Kidney epithelial cell (primary cell): Measurements from ENCODE around the gene TMEM178B. TPM values are rescaled to one million over a fixed set of nuclear protein-coding genes. Genes with fewer than 3 reads are reported as not detected.
"Not testable (repeated sequence)": the region's sequence is repeated elsewhere in the genome, so short reads cannot be mapped to it uniquely, and the experiment has no call there.

ENCODE experiments used
- DNase-seq: peaks from one replicate; pipeline ENCODE4 v3.0.0-alpha.2; 2010; ENCODE audit warnings: low read depth
- H3K27me3 ChIP-seq: 2 replicates; pipeline ENCODE4 v1.6.0; 2011; ENCODE audit warnings: low read length; ENCODE audit not compliant: control insufficient read depth, insufficient read depth
- H3K36me3 ChIP-seq: 2 replicates; pipeline ENCODE4 v1.5.1; 2011; ENCODE audit warnings: low read length; ENCODE audit not compliant: control insufficient read depth, insufficient read depth
- H3K4me3 ChIP-seq: 2 replicates; pipeline ENCODE4 v1.5.1; 2011; ENCODE audit warnings: low read depth, mild to moderate bottlenecking, control low read depth, low read length
- total RNA-seq: library from RNA; depleted of rRNA; stranded (reverse); fragments of >200 nt; gene quantifications from 2 replicates; pipeline ENCODE4 v1.2.3, GENCODE V29; 2015
- TF ChIP-seq, protein P1 (sequence below): IDR thresholded peaks from 2 replicates; pipeline ENCODE4 v1.5.1; 2011; ENCODE audit warnings: mild to moderate bottlenecking, moderate library complexity, low read length, control low read depth, inconsistent platforms; ENCODE audit not compliant: insufficient read depth, poor library complexity, severe bottlenecking

Gene TMEM178B
- total RNA-seq, 1 donor from 2014 or later: 9.7 TPM

DNA sequence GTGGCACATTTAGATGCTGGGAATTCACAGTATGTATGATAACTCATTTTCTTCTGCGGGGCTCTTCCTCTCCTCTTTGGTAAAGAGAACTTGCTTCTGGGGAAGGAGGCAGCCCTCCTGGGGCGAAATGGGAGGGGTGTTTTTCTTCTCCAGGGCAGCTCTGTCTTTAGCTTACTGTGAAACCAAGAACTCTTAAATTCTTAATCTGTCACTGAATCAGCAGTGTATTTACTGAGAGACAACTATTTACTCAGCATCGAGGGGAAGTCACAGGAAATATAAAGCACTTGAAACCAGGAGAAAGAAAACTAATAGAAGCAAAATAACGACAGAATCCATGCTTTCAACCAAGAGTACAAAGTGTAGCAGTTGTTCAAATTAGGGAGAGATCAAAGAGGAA, 319.2 kb downstream of the TMEM178B start:
- TF ChIP-seq, protein P1, sequence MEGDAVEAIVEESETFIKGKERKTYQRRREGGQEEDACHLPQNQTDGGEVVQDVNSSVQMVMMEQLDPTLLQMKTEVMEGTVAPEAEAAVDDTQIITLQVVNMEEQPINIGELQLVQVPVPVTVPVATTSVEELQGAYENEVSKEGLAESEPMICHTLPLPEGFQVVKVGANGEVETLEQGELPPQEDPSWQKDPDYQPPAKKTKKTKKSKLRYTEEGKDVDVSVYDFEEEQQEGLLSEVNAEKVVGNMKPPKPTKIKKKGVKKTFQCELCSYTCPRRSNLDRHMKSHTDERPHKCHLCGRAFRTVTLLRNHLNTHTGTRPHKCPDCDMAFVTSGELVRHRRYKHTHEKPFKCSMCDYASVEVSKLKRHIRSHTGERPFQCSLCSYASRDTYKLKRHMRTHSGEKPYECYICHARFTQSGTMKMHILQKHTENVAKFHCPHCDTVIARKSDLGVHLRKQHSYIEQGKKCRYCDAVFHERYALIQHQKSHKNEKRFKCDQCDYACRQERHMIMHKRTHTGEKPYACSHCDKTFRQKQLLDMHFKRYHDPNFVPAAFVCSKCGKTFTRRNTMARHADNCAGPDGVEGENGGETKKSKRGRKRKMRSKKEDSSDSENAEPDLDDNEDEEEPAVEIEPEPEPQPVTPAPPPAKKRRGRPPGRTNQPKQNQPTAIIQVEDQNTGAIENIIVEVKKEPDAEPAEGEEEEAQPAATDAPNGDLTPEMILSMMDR: no peak
- H3K36me3 ChIP-seq: no peaks in the 10 kb centered on the region
- no peak for DNase-seq
- H3K27me3 ChIP-seq: no peaks in the 10 kb centered on the region
- no peak overlapping the region for H3K4me3 ChIP-seq

DNA sequence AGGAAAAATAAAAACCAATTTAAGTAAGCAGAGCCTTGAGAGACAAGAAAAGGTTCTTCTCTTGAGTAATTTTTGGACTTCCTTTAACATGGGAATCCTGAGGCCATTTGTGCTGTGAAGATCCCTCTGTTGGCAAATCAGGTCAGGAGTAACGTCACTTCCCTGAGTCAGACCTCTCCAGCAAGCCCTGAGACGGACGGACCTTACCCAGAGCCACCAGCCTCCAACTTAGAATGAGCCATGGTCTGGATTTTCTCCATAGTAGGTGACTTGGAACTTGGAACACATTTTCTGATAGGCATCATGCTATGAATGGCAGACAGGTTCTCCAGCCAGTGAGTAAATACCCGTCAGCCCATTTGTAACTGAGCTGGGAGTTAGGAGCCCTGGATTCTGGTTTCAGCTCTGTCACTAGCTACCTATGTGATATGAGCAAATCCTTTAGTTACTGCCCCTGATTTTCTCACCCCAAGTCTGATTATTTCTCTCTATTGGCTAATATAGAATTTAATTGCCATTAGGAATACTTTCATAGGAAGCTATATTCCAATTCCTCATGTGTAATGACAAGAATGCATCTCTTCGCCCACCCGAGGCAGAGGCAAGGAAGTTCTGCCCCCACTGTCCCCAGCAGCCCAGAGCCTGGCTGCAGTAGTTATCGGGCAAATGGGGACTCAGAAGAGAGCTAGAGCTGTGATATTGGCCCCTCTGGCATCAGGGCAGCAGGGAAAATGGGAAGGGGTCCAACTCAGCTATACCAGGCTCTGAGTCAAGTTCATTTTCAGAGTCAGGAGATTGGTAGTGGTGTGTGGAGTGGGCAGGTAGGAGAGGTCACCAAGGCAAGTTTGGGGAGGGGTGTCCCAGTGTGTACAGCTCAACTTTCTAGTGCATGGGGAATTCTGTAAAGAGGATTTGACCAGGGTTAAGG, 323.6 kb downstream of the TMEM178B start:
- no peak for DNase-seq
- H3K36me3 ChIP-seq: no peaks in the 10 kb centered on the region
- TF ChIP-seq, protein P1: no peak
- no peaks in the 10 kb centered on the region for H3K27me3 ChIP-seq
- no peak overlapping the region for H3K4me3 ChIP-seq

DNA sequence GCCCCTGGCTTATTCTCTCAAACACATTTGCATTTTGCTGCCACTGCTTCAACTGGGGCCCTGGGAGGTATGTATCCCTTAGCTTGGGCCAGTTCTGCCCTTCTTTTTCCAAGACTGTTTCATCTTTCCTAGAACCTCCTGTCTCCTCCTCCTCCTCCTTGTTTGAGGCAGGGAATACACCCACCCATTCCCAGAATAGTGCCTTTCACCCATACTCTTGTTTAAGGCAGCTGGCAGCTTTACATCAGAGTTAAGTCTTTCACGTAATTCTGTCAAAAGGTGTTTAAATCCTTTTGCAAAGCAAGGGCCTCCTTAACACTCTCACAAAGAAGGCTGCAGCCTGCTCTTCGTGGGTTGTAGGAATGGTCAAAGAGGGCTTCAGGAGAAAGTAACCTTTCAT, 326.5 kb downstream of the TMEM178B start:
- Histone ChIP-seq H3K4me3 (no peak overlapping the region), H3K27me3 (no peaks in the 10 kb centered on the region), H3K36me3 (no peaks in the 10 kb centered on the region)
- DNase-seq: no peak
- TF ChIP-seq, protein P1: no peak

DNA sequence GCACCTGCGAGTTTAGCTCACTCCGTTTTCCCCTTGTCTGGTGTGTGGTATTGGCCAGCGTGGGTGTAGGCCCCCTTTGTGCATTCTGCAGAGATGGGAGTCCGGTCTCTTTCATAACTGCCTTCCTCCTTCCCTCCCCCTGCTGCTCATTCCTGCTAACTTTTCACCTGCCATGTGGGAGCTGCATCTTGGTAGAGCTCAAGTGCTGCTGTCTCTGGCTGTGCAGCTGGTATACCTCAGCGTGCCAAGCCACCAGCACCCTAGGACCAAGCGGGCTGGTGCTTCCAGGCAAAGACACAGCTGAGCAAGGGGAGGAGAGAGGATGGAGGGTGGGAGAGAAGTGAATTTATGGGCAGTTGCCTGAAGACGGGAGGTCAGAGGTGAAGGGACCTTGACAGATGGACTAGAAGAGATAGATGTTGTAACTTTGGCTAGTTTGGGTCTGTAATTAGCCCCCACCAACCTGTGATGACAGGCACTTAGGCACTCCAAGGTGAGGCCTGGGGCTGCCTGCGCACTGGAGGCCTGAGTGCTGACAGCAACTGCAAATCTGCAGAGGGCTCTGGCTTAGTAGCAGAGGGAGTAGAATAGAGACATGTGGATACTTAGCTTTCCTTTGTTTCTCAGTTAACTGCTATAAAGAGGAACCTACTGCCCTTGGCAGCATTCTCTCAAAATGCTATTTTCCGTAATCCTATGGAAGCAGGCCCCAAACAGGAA, 328.6 kb downstream of the TMEM178B start:
- no peak overlapping the region for H3K4me3 ChIP-seq
- DNase-seq: no peak
- TF ChIP-seq, protein P1: no peak
- no peaks in the 10 kb centered on the region for H3K36me3 ChIP-seq
- H3K27me3 ChIP-seq: no peaks in the 10 kb centered on the region

DNA sequence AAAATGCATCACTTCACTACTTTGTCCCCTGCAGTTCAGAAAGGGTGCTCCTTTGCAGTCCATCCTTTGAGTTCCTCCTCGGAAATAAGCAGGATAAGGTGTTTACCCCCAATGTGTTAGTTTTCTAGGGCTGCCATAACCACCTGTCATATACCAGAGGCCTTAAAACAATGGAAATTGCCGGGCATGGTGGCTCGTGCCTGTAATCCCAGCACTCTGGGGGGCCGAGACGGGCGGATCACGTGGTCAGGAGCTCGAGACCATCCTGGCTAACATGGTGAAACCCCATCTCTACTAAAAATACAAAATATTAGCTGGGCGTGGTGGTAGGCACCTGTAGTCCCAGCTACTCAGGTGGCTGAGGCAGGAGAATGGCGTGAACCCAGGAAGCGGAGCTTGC, 330.0 kb downstream of the TMEM178B start:
- not testable (repeated sequence) for DNase-seq, H3K4me3 ChIP-seq, H3K27me3 ChIP-seq, H3K36me3 ChIP-seq

DNA sequence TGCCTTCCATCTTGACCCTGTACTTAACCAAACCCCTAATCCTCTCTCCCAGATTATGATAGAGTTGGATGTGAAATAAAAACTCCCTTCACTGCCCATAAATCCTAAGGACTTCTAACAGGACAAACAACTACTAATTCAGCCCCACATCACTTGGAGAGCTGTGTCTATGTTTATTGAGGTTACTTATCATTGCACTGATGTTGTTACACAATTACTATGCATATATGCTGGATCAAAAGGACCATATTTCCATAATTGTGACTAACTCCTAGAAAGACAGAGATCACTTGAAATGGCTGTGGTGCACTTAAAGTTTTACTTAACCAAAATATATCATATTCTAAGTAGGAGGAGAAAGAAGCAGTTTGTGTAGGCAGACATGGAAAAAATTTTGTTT, 332.5 kb downstream of the TMEM178B start:
- Histone ChIP-seq H3K27me3 (no peaks in the 10 kb centered on the region), H3K4me3 (no peak overlapping the region), H3K36me3 (no peaks in the 10 kb centered on the region)
- DNase-seq: no peak
- TF ChIP-seq, protein P1: no peak
